ENCODE data around the gene TMEM87A.

- no peak for TF ChIP-seq CTCF (IDR thresholded peaks at IDR 0.05)
- no peak for TF ChIP-seq POLR2A (IDR thresholded peaks at IDR 0.05)
These were observed 106.8 kb downstream of the TMEM87A start for GRCh38 chr15:42166225-42166940.
